Activated effector memory CD4-positive, alpha-beta T cell treated with anti-CD3 and anti-CD28 coated beads, Interleukin-2, amount 50 U/mL, for 16 hours (primary cell): ENCODE results near the gene CFAP46.
"Not testable (repeated sequence)": the region's sequence is repeated elsewhere in the genome, so short reads cannot be mapped to it uniquely, and the experiment has no call there.

ENCODE experiments used
- DNase-seq: peaks from one replicate; pipeline ENCODE4 v3.0.0-alpha.2; 2020

Gene CFAP46

GRCh38 chr10:132785723-132786475 lies 156.5 kb downstream of the CFAP46 start, which contains the start of gene NKX6-2:
Gene NKX6-2, minus strand, starts transcription at chr10:132786147. Its CDS starts 199 bp downstream, at chr10:132785948.
- DNase-seq = no peak

GRCh38 chr10:132784866-132785722 lies 157.3 kb downstream of the CFAP46 start:
- no peak for DNase-seq

GRCh38 chr10:132783940-132784865 lies 158.2 kb downstream of the CFAP46 start:
- no peak for DNase-seq

- no peak for DNase-seq
Observed at GRCh38 chr10:132783165-132783939, 159.0 kb downstream of the CFAP46 start.

GRCh38 chr10:132781556-132781955 lies 160.8 kb downstream of the CFAP46 start:
- DNase-seq = no peak

- DNase-seq = no peak
Observed at GRCh38 chr10:132780356-132780755, 162.0 kb downstream of the CFAP46 start.

- DNase-seq = no peak
Observed at GRCh38 chr10:132779549-132780294, 162.6 kb downstream of the CFAP46 start.

GRCh38 chr10:132777441-132777840 lies 164.9 kb downstream of the CFAP46 start:
- DNase-seq = no peak

GRCh38 chr10:132776821-132777220 lies 165.5 kb downstream of the CFAP46 start:
- DNase-seq = no peak

- DNase-seq = no peak
Observed at GRCh38 chr10:132776186-132776585, 166.2 kb downstream of the CFAP46 start.

- no peak for DNase-seq
Observed at GRCh38 chr10:132774902-132775863, 167.2 kb downstream of the CFAP46 start.

- no peak for DNase-seq
Observed at GRCh38 chr10:132774181-132774901, 168.0 kb downstream of the CFAP46 start.

GRCh38 chr10:132772816-132773215 lies 169.6 kb downstream of the CFAP46 start:
- DNase-seq = not testable (repeated sequence)

- DNase-seq = no peak
Observed at GRCh38 chr10:132770061-132771021, 172.0 kb downstream of the CFAP46 start.

- no peak for DNase-seq
Observed at GRCh38 chr10:132768346-132769248, 173.8 kb downstream of the CFAP46 start.

- no peak for DNase-seq
Observed at GRCh38 chr10:132766291-132766690, 176.1 kb downstream of the CFAP46 start.

GRCh38 chr10:132765435-132765834 lies 176.9 kb downstream of the CFAP46 start:
- no peak for DNase-seq
